ENCODE data around the gene MAMLD1.

Gene MAMLD1

GRCh38 chrX:150365990-150366911 lies 3.1 kb downstream of the MAMLD1 start:
- no peak for ATAC-seq
- TF ChIP-seq SNAI2 (CRISPR knock-in tag; IDR thresholded peaks at IDR 0.05): no peak
- no peak for TF ChIP-seq PPARA (CRISPR knock-in tag; IDR thresholded peaks at IDR 0.05; ENCODE audit: borderline replicate concordance)
- TF ChIP-seq CREB5 (CRISPR knock-in tag; IDR thresholded peaks at IDR 0.05; ENCODE audit: low read depth): no peak
- TF ChIP-seq ZFP30 (CRISPR knock-in tag; IDR thresholded peaks at IDR 0.05): no peak
- TF ChIP-seq POU6F1 (CRISPR knock-in tag; IDR thresholded peaks at IDR 0.05; ENCODE audit: borderline replicate concordance, low read depth): no peak
- no peak for TF ChIP-seq BACH2 (CRISPR knock-in tag; IDR thresholded peaks at IDR 0.05; ENCODE audit: borderline replicate concordance)
- TF ChIP-seq TOX (CRISPR knock-in tag; IDR thresholded peaks at IDR 0.05; ENCODE audit: borderline replicate concordance): no peak
- TF ChIP-seq ZC3H10 (CRISPR knock-in tag; IDR thresholded peaks at IDR 0.05): no peak
- TF ChIP-seq ZNF8 (CRISPR knock-in tag; IDR thresholded peaks at IDR 0.05): no peak

GRCh38 chrX:150366951-150367545 lies 3.9 kb downstream of the MAMLD1 start:
- ATAC-seq: no peak
- TF ChIP-seq ARNTL (CRISPR knock-in tag; IDR thresholded peaks at IDR 0.05; ENCODE audit: borderline replicate concordance, low read depth) (no peak), ZC3H10 (CRISPR knock-in tag; IDR thresholded peaks at IDR 0.05) (no peak), ZFP3 (CRISPR knock-in tag; IDR thresholded peaks at IDR 0.05) (no peak), RARB (CRISPR knock-in tag; IDR thresholded peaks at IDR 0.05) (no peak), PATZ1 (CRISPR knock-in tag; IDR thresholded peaks at IDR 0.05; ENCODE audit: borderline replicate concordance) (no peak), CREB5 (CRISPR knock-in tag; IDR thresholded peaks at IDR 0.05; ENCODE audit: low read depth) (no peak), ZNF565 (CRISPR knock-in tag; conservative IDR thresholded peaks at IDR 0.05; ENCODE audit: low read depth) (no peak), TSHZ2 (CRISPR knock-in tag; IDR thresholded peaks at IDR 0.05) (no peak), ISL1 (CRISPR knock-in tag; IDR thresholded peaks at IDR 0.05) (no peak), OSR1 (CRISPR knock-in tag; IDR thresholded peaks at IDR 0.05) (no peak), ZNF70 (CRISPR knock-in tag; IDR thresholded peaks at IDR 0.05) (no peak), PPARA (CRISPR knock-in tag; IDR thresholded peaks at IDR 0.05; ENCODE audit: borderline replicate concordance) (no peak), ZFP30 (CRISPR knock-in tag; IDR thresholded peaks at IDR 0.05) (no peak), TCF4 (CRISPR knock-in tag; IDR thresholded peaks at IDR 0.05; ENCODE audit: borderline replicate concordance) (no peak), ESRRG (CRISPR knock-in tag; IDR thresholded peaks at IDR 0.05) (no peak), POU6F1 (CRISPR knock-in tag; IDR thresholded peaks at IDR 0.05; ENCODE audit: borderline replicate concordance, low read depth) (no peak), GLIS3 (CRISPR knock-in tag; IDR thresholded peaks at IDR 0.05) (no peak), TOX (CRISPR knock-in tag; IDR thresholded peaks at IDR 0.05; ENCODE audit: borderline replicate concordance) (no peak), CSDC2 (CRISPR knock-in tag; IDR thresholded peaks at IDR 0.05) (no peak), CSRNP3 (CRISPR knock-in tag; IDR thresholded peaks at IDR 0.05) (no peak)
